Tibial artery (tissue), 4 donors: ENCODE measurements around the gene MAN2A1.

Source experiments
- DNase-seq, 2 donors: peaks; one replicate each; pipeline ENCODE4 v3.0.0-alpha.2; 2019
- H3K27ac ChIP-seq, 2 donors: fragments of 200-600 bp; sonication (generic) in 1 of 2; 1 replicate in 1 of 2; 2 replicates in 1 of 2; pipeline ENCODE4 v1.5.1; 2018 to 2019; ENCODE audit warnings: mild to moderate bottlenecking in 1 of 2
- H3K27me3 ChIP-seq, 2 donors: fragments of 200-600 bp; sonication (generic) in 1 of 2; one replicate each; pipeline versions ENCODE4 v1.5.1 to v1.6.0; 2016 to 2019
- H3K36me3 ChIP-seq, 3 donors: fragments of 200-600 bp; sonication (generic) in 2 of 3; one replicate each; pipeline ENCODE4 v1.5.1; 2016 to 2019; ENCODE audit warnings: mild to moderate bottlenecking in 2 of 3
- H3K4me1 ChIP-seq, 4 donors: fragments of 200-600 bp; sonication (generic) in 2 of 4; 1 replicate in 3 of 4; 2 replicates in 1 of 4; pipeline ENCODE4 v1.5.1; 2016 to 2019
- H3K4me3 ChIP-seq, 2 donors: fragments of 200-600 bp; sonication (generic) in 1 of 2; 1 replicate in 1 of 2; 2 replicates in 1 of 2; pipeline ENCODE4 v1.5.1; 2018 to 2019; ENCODE audit warnings: mild to moderate bottlenecking in 2 of 2
- H3K9me3 ChIP-seq, 3 donors: fragments of 200-600 bp; sonication (generic) in 1 of 3; one replicate each; pipeline ENCODE4 v1.5.1; 2016 to 2019
- CTCF ChIP-seq, 2 experiments: fragments of 200-600 bp in 1 of 2; fragments of 450-650 bp in 1 of 2; IDR thresholded peaks; one replicate each; pipeline ENCODE4 v1.5.1; 2017 to 2019; ENCODE audit warnings: antibody characterized with exemption in 2 of 2, mild to moderate bottlenecking in 1 of 2, moderate library complexity in 1 of 2
- intact Hi-C: fragments of 100-400 bp; cut with DNase I; formaldehyde crosslinking; loops from one replicate; pipeline ENCODE4 v1.15.0; 2023; ENCODE audit warnings: low total_unique reads

MAN2A1 gene

GRCh38 chr5:109654455-109654854, 35.3 kb upstream of the MAN2A1 start:
- Histone ChIP-seq H3K27me3 (no peaks in the 10 kb centered on the region), H3K4me1 (peaks cover 0 to 33% (median 10%) of the 10 kb centered on the region in 4 donors), H3K9me3 (no peaks in the 10 kb centered on the region), H3K36me3 (no peaks in the 10 kb centered on the region), H3K27ac (no peak overlapping the region), H3K4me3 (no peak overlapping the region)
- no peak for DNase-seq
- no peak for TF ChIP-seq CTCF (IDR thresholded peaks at IDR 0.05)
- intact Hi-C loops = no loop called here

- peaks cover 0 to 44% (median 10%) of the 10 kb centered on the region in 4 donors for H3K4me1 ChIP-seq
- H3K36me3 ChIP-seq = no peaks in the 10 kb centered on the region
- TF ChIP-seq CTCF (IDR thresholded peaks at IDR 0.05) = no peak
- H3K9me3 ChIP-seq = no peaks in the 10 kb centered on the region
- H3K27ac ChIP-seq = peak overlapping the region; percentile 23 to 65
- no peak overlapping the region for H3K4me3 ChIP-seq
- no peaks in the 10 kb centered on the region for H3K27me3 ChIP-seq
- intact Hi-C loops = no loop called here
- no peak for DNase-seq
Measured at GRCh38 chr5:109655841-109656240, 33.9 kb upstream of the MAN2A1 start.

DNA sequence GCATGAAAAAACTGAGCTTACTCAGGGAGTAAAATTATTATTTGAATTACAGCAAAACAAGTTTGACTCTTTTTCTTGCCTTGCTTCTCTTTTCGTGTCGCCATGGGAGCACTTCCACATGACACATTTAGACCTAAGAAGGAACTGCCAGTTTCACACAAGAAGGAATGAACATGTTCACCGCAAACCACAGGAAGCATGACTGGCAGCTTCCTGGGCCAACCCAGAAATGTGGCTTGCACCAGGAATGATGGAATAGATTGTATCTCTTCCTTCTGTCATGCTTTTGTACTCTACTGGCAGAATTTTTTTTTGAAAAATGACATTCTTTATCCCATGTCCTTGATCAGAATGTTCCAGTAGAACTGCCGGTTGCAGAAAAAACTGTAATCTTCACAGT, 32.9 kb upstream of the MAN2A1 start:
- Histone ChIP-seq H3K36me3 (no peaks in the 10 kb centered on the region), H3K4me1 (peaks cover 0 to 45% (median 10%) of the 10 kb centered on the region in 4 donors), H3K27ac (peak overlapping the region; percentile 53 to 65), H3K9me3 (no peaks in the 10 kb centered on the region), H3K4me3 (no peak overlapping the region), H3K27me3 (no peaks in the 10 kb centered on the region)
- intact Hi-C loops = no loop called here
- TF ChIP-seq CTCF (IDR thresholded peaks at IDR 0.05) = no peak
- DNase-seq = peak; percentile 82 to 85

DNA sequence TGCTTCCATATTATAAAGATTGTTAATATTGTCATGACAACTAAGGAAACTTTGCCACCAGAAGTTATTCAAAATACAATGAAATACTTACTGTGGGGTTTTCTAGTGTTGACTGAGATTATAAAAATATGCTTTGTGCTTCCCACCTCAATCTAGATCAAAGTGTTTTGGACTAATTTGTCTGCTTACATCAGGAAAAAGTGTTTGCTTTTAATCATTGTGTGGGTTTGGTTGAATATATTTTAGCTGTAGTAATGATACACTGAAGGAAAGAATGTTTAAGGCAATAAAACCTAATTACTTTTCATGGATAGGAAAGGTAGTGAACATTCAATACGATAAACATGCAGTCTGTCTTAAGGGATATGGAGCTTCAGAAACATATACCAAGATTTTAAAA, 29.8 kb upstream of the MAN2A1 start:
- H3K27ac ChIP-seq = no peak overlapping the region
- H3K9me3 ChIP-seq = no peaks in the 10 kb centered on the region
- no peaks in the 10 kb centered on the region for H3K27me3 ChIP-seq
- intact Hi-C loops = no loop called here
- TF ChIP-seq CTCF (IDR thresholded peaks at IDR 0.05) = no peak
- DNase-seq = no peak
- H3K36me3 ChIP-seq = no peaks in the 10 kb centered on the region
- no peak overlapping the region for H3K4me3 ChIP-seq
- peaks cover 0 to 45% (median 10%) of the 10 kb centered on the region in 4 donors for H3K4me1 ChIP-seq

- no peak overlapping the region for H3K4me3 ChIP-seq
- no peaks in the 10 kb centered on the region for H3K27me3 ChIP-seq
- no peak overlapping the region for H3K27ac ChIP-seq
- no peaks in the 10 kb centered on the region for H3K36me3 ChIP-seq
- peaks cover 0 to 45% (median 10%) of the 10 kb centered on the region in 4 donors for H3K4me1 ChIP-seq
- no peak for DNase-seq
- intact Hi-C loops = no loop called here
- TF ChIP-seq CTCF (IDR thresholded peaks at IDR 0.05) = no peak
- no peaks in the 10 kb centered on the region for H3K9me3 ChIP-seq
Measured at GRCh38 chr5:109660301-109660700, 29.4 kb upstream of the MAN2A1 start.

GRCh38 chr5:109668237-109668636, 21.5 kb upstream of the MAN2A1 start:
- Histone ChIP-seq H3K4me1 (no peaks in the 10 kb centered on the region), H3K36me3 (no peaks in the 10 kb centered on the region), H3K27ac (no peak overlapping the region), H3K4me3 (no peak overlapping the region), H3K27me3 (no peaks in the 10 kb centered on the region), H3K9me3 (no peaks in the 10 kb centered on the region)
- TF ChIP-seq CTCF (IDR thresholded peaks at IDR 0.05) = no peak
- no peak for DNase-seq
- intact Hi-C loops = no loop called here
